SJCRH30 (cell line): ENCODE measurements around the gene FES. TPM values are rescaled to one million over a fixed set of nuclear protein-coding genes. Genes with fewer than 3 reads are reported as not detected.
A peak's percentile ranks its signal among the peaks of the same experiment; 100 is the strongest.
"Not testable (repeated sequence)": the region's sequence is repeated elsewhere in the genome, so short reads cannot be mapped to it uniquely, and the experiment has no call there.

Source experiments
- DNase-seq, 2 experiments: peaks; one replicate each; pipeline ENCODE4 v3.0.0-alpha.2; 2015 to 2020
- H3K27ac ChIP-seq: fragments of 250-450 bp; sonication (Bioruptor Pico); 2 replicates; pipeline ENCODE4 v1.5.1; 2020; ENCODE audit warnings: mild to moderate bottlenecking, moderate library complexity
- H3K27me3 ChIP-seq: fragments of 250-450 bp; sonication (Bioruptor Pico); 2 replicates; pipeline ENCODE4 v1.5.1; 2020; ENCODE audit warnings: mild to moderate bottlenecking, moderate library complexity
- H3K36me3 ChIP-seq: fragments of 250-450 bp; sonication (Bioruptor Pico); 2 replicates; pipeline ENCODE4 v1.5.1; 2020; ENCODE audit warnings: mild to moderate bottlenecking, moderate library complexity
- H3K4me1 ChIP-seq: fragments of 250-450 bp; sonication (Bioruptor Pico); 2 replicates; pipeline ENCODE4 v1.5.1; 2020; ENCODE audit warnings: mild to moderate bottlenecking, moderate library complexity
- H3K4me3 ChIP-seq: fragments of 250-450 bp; sonication (Bioruptor Pico); 2 replicates; pipeline ENCODE4 v1.5.1; 2020; ENCODE audit warnings: mild to moderate bottlenecking, moderate library complexity
- H3K9me3 ChIP-seq: fragments of 250-450 bp; sonication (Bioruptor Pico); replicated peaks from 2 replicates; pipeline ENCODE4 v1.5.1; 2020; ENCODE audit warnings: mild to moderate bottlenecking, moderate library complexity
- total RNA-seq: library from RNA; depleted of rRNA; stranded (reverse); fragments of >200 nt; shearing (Covaris generic); gene quantifications from 2 replicates; pipeline ENCODE4 v1.2.3, GENCODE V29; 2014; rRNA removed

FES gene
- 0.25 and 1.1 TPM in 2 replicates for total RNA-seq

DNA sequence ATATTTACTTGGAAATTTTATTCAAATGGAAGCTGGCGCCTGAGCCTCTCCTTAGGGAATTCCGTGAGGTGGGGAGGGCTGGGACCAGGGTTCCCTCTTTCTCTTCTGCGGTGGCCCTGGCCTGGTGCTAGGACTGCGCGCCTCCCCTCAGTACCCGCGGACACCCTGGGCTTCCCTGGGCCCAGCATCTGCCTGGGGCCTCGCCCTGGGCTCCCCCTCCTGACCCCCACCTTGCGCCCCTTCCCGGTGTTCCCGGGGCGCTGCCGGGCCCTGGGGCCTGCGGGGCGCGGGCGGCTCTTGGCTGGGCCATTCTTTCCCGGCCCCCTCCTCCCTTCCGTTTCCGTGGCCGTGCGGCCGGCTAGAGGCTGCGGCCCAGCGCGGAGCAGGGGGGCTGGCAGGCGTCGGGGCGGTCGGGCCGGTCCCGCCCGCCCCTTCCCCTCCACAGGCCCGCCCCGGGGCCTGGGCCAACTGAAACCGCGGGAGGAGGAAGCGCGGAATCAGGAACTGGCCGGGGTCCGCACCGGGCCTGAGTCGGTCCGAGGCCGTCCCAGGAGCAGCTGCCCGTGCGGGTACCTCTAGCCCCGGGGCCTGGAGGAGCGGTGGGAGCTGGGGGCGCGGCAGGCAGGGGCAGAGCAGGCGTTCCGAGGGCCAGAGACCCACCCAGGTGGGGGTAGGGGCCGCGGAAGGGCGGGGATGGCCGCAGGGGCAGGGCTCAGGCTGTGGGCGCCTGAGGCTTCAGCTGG is at the start of gene FES:
TSS of gene FES (plus strand) at position 529 of the 743 bp plus-strand sequence. CDS start 542 bp downstream, outside the sequence.
- H3K27me3 ChIP-seq = no peaks in the 10 kb centered on the region
- DNase-seq = no peak
- H3K4me1 ChIP-seq = no peaks in the 10 kb centered on the region
- no peak within 1 kb of the TSS for H3K4me3 ChIP-seq
- no peak within 1 kb of the TSS for H3K27ac ChIP-seq
- H3K36me3 ChIP-seq = no peaks in the 10 kb centered on the region; the same call in 1 of the 2 replicates
- no peaks in the 10 kb centered on the region for H3K9me3 ChIP-seq

DNA sequence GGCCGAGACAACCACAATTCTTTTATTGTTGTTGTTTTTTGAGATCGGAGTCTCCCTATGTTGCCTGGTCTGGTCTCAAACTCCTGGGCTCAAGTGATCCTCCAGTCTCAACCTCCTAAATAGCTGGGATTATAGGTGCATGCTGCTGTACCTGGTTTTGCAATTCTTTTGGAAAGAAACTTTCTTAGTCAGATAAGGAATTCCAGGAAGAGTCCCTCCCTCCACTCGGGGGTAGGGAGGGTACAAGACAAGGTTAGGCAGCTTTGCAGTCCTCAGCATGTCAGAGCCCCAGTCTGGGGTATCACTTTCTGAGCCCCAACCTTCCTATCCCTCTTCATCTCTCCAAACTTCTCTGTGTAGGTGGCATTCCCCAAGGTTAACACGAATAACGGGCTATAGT is 49.7 kb upstream of the FES start:
- no peaks in the 10 kb centered on the region; the same call in 1 of the 2 replicates for H3K27me3 ChIP-seq
- H3K9me3 ChIP-seq = no peaks in the 10 kb centered on the region
- no peak overlapping the region for H3K27ac ChIP-seq
- DNase-seq = no peak
- no peak overlapping the region for H3K4me3 ChIP-seq
- H3K36me3 ChIP-seq = no peaks in the 10 kb centered on the region
- peaks cover 14% of the 10 kb centered on the region for H3K4me1 ChIP-seq

DNA sequence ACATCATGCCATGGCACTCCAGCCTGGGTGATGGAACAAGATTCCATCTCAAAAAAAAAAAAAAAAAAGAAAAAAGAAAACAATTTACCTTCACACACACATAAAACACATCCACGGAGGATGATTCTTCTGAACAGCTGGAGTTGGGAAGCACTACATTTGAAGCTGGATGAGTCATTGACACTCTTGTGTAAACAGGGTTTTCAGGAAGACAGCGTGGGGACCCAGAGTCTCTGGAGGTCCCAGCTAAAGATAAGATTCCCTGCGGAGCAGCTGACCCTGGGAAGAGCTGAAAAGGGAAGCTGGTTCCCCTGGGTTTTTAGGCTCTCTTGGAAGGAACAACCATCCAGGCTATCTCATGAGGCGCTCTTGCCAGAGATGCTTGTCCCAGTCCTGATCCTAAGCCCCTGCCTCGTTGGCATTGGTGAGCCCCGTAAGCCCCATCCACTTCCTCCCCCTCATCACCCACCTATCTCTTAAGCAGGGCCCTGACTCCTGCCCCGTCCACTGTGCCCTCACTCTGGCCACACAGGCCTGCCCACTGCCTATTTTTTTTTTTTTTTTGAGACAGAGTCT is 47.9 kb upstream of the FES start:
- peak; percentile 82 to 92 for DNase-seq
- no peaks in the 10 kb centered on the region for H3K9me3 ChIP-seq
- peaks cover 14% of the 10 kb centered on the region for H3K4me1 ChIP-seq
- no peaks in the 10 kb centered on the region; the same call in 1 of the 2 replicates for H3K27me3 ChIP-seq
- H3K36me3 ChIP-seq = no peaks in the 10 kb centered on the region
- no peak overlapping the region for H3K4me3 ChIP-seq
- peak overlapping the region; percentile 15 for H3K27ac ChIP-seq

DNA sequence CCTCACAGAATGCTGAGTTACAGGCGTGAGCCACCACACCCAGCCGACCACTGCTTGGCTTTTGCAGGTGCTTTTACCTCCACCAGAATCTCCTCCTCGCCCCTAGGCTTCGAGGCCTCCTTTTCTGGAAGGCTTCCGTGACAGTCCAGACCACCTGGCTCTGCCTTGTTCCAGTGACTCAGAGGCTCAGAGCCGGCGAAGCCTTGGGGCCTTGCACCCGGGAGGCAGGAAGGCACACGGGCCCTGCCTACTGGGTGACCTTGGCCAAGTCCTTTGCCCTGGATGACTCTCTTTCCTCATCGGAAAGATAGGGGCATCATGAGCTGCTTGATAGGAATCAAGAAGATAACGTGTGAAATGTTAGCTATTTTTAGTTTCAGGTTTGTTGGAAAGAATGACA is 47.2 kb upstream of the FES start:
- no peaks in the 10 kb centered on the region for H3K9me3 ChIP-seq
- H3K27me3 ChIP-seq = no peaks in the 10 kb centered on the region; the same call in 1 of the 2 replicates
- H3K4me3 ChIP-seq = no peak overlapping the region
- no peak overlapping the region for H3K27ac ChIP-seq
- peaks cover 14% of the 10 kb centered on the region for H3K4me1 ChIP-seq
- no peak for DNase-seq
- no peaks in the 10 kb centered on the region for H3K36me3 ChIP-seq

DNA sequence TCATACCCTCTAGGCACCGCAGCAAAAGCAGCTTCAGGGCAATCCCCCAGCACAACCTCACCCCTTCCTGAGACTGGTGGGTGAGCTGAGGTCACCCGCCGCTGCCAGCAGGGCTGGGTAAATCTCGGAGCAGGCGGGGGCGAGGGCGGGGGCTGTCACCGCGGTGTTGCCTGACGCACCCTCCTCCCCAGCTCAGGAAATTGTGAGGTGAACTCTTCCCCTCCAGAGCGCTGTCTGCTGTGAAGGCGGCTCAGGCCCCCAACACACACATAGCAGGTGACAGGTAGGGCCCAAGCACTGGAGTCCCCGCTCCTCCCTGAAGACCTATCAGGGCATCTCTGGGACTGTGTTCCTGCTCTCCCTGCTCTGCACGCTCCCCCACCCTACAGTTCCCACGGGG is 46.2 kb upstream of the FES start:
- Histone ChIP-seq H3K36me3 (no peaks in the 10 kb centered on the region), H3K27ac (no peak overlapping the region), H3K9me3 (no peaks in the 10 kb centered on the region), H3K4me1 (peaks cover 14% of the 10 kb centered on the region), H3K27me3 (no peaks in the 10 kb centered on the region; the same call in 1 of the 2 replicates), H3K4me3 (no peak overlapping the region)
- DNase-seq = no peak

DNA sequence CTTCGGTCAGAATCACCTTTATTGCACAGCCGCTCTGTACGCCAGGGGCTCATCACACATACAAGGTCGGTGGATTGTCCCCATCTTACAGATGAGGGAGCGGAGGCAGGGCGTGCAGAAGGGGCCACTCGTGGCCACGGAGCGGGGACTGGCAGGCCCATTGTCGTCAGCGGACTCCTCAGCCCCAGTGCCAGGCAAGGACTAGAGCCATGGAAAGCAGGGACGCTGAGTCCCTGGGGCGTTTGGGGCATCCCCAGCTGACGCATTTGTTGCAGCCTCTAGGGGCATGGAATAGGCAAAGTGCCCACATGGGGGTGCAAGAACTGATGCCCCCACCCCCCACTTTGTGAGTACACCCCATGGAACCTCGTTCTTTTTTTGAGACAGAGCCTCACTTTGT is 45.8 kb upstream of the FES start:
- Histone ChIP-seq H3K4me3 (no peak overlapping the region), H3K27ac (no peak overlapping the region), H3K9me3 (no peaks in the 10 kb centered on the region), H3K36me3 (no peaks in the 10 kb centered on the region), H3K4me1 (peaks cover 14% of the 10 kb centered on the region), H3K27me3 (no peaks in the 10 kb centered on the region; the same call in 1 of the 2 replicates)
- no peak for DNase-seq

DNA sequence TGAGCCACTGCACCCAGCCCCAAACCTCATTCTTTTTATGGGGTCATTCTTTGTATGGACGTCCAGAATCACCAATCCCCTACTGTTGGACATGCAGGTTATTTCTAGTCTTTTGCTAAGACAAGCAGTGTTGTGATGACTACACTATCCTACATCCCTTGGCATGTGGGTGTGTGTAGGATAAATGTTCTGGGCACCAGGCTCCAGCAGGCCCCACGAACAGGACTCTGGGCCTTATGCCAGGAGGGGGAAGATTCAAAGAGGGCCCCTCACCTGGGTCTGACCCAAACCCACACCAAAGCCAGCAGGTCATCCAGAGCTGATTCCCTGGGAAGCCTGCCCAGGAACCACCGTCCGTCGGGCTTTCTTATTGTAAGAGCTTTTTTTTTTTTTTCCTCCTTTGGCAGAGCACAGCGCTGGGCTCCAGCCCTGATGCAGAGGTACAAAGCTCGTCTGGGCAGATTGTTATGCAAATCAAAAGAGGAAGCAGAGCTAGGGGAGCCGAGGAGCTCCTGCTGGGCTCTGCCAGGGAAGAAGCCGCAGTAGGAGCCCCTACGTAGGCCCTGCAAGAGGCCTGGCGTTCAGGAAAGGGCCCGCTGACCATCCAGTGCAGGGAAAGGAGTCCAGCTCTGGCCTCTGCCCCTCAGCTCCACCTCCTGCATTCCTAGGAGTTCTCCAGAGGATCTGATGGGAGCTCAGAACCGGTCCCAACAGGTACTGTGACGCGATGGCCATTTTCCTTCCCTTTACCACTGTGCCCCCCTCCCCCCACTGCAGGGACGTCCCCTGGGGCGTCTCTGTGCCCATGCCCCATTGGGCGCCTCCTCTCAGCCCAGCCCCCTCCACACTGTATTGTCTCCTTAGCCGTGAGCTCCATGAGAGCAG is 44.9 kb upstream of the FES start:
- no peak overlapping the region for H3K27ac ChIP-seq
- no peak for DNase-seq

DNA sequence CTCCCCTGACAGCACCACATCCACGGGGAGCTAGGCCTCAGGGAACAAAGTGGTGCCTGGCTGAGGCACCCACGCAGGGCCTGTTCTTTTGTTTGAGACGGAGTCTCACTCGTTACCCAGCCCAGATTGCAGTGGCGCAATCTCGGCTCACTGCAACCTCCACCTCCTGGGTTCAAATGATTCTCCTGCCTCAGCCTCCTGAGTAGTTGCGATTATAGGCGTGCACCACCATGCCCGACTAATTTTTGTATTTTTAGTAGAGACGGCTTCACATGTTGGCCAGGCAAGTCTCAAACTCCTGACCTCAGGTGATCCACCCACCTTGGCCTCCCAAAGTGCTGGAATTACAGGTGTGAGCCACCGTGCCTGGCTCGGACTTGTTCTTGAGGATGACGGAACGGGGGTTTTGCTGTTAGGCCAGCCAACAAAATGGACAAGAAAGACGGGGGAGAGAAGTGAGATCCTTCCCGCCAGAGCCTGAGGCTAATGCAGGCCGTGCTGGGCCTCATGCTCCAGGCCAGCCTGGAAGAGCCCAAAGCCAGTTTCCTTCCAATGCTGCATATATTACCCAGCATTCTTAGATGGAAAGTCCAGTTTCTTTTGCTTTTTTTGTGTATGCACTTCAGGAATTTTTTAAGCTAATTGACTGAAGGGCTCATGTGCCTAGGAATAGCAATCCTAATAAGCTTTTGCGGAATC is 44.0 kb upstream of the FES start:
- Histone ChIP-seq H3K27ac (no peak overlapping the region), H3K4me1 (peaks cover 20% of the 10 kb centered on the region), H3K27me3 (no peaks in the 10 kb centered on the region), H3K36me3 (no peaks in the 10 kb centered on the region), H3K4me3 (no peak overlapping the region), H3K9me3 (no peaks in the 10 kb centered on the region)
- no peak for DNase-seq

More for the DNA sequence above, 44.9 kb upstream of the FES start:
- no peaks in the 10 kb centered on the region; the same call in 1 of the 2 replicates for H3K27me3 ChIP-seq
- H3K4me3 ChIP-seq = no peak overlapping the region
- no peaks in the 10 kb centered on the region for H3K36me3 ChIP-seq
- peaks cover 14% of the 10 kb centered on the region for H3K4me1 ChIP-seq
- H3K9me3 ChIP-seq = no peaks in the 10 kb centered on the region

DNA sequence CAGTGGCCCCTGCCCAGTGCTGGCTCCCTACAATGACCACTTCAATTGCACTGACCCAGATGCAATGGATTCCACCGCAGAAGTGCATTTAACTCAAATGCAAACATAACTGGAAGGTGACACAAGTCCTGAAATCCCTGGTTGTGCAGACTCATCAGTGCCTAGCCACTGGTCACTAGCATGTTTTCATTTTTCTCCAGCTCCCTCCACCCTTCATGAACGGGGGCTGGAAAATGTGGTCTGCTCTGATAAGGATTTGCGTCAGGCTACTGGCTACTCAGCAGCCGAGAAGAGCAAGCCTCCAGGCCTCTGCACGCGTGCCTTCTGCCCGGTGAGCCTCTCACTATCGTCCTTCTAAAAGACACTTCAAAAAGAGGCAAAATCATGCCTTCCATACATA is 43.4 kb upstream of the FES start:
- no peak overlapping the region for H3K4me3 ChIP-seq
- no peaks in the 10 kb centered on the region for H3K36me3 ChIP-seq
- H3K27ac ChIP-seq = no peak overlapping the region
- no peaks in the 10 kb centered on the region for H3K9me3 ChIP-seq
- peaks cover 20% of the 10 kb centered on the region for H3K4me1 ChIP-seq
- H3K27me3 ChIP-seq = no peaks in the 10 kb centered on the region
- DNase-seq = no peak

DNA sequence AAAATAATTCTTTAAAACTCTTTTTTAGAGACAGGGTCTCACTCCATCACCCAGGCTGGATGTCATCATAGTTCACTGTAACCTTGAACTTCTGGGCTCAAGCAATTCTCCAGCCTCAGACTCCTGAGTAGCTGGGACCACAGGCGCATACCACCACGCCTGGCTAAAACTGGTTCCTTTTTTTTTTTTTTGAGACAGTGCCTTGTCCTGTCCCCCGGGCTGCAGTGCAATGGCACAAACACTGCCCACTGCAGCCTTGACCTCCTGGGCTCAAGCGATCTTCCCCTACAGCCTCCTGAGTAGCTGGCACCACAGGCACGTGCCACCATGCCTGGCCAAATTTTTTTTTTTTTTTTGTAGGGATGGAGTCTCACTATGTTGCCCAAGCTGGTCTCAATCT is 39.6 kb upstream of the FES start:
- Histone ChIP-seq H3K27me3 (no peaks in the 10 kb centered on the region), H3K9me3 (no peaks in the 10 kb centered on the region), H3K4me1 (peaks cover 10% of the 10 kb centered on the region; the same call in 1 of the 2 replicates), H3K27ac (no peak overlapping the region), H3K36me3 (no peaks in the 10 kb centered on the region), H3K4me3 (no peak overlapping the region)
- DNase-seq = no peak

DNA sequence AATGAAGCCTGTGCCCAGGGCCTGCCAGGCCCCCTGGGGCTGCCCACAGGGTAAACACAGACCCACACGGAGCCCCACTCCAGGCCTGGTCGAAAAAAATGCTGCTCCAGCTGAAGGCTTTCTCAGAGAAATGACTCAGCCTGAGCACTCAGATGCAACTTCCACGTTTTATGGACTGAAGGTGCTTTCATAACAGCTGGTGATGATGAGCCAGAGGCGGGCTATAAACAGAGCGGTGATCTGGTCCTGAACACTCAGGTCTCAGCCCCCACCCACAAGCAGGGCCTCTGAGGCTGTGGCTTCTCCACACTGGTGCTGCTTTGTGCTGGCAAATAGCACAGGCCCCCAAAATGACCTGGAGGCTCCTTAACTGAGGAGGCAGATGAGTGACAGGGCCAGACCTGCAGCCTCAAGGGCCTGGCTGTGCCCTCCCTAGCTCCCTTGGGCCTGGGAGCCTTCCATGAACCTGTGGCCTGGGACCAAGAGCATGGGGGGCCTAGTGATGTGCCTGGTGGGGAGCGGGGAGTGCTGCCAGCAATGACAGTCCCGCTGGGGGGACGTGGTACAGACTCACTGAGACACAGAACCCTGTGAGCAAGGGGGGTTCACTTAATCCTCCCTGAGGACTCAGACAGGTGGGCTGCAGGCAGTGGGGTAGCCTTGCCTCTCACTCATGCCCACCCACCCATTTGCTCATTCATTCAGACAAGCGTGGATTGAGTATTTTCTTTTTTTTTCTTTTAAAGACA is 38.9 kb upstream of the FES start:
- H3K4me3 ChIP-seq = no peak overlapping the region
- DNase-seq = peak; percentile 68 to 78
- H3K9me3 ChIP-seq = no peaks in the 10 kb centered on the region
- H3K27ac ChIP-seq = no peak overlapping the region
- H3K4me1 ChIP-seq = peaks cover 10% of the 10 kb centered on the region; the same call in 1 of the 2 replicates
- no peaks in the 10 kb centered on the region for H3K27me3 ChIP-seq
- H3K36me3 ChIP-seq = no peaks in the 10 kb centered on the region

DNA sequence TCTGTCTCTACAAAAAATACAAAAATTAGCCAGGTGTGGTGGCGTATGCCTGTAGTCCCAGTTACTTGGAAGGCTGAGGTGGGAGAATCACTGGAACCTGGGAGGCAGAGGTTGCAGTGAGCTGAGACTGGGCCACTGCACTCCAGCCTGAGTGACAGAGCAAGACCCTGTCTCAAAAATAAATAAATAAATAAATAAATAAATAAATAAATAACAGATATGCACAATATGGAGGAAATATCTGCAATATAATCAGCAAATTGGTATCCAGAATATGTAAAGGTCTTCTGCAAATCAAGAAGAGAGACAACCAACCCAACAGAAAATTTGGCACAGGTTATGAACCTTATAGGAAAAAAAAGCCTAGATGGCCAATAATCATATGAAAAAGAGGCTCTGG is 34.9 kb upstream of the FES start:
- not testable (repeated sequence) for H3K27me3 ChIP-seq, DNase-seq, H3K36me3 ChIP-seq, H3K27ac ChIP-seq, H3K4me3 ChIP-seq, H3K4me1 ChIP-seq, H3K9me3 ChIP-seq

DNA sequence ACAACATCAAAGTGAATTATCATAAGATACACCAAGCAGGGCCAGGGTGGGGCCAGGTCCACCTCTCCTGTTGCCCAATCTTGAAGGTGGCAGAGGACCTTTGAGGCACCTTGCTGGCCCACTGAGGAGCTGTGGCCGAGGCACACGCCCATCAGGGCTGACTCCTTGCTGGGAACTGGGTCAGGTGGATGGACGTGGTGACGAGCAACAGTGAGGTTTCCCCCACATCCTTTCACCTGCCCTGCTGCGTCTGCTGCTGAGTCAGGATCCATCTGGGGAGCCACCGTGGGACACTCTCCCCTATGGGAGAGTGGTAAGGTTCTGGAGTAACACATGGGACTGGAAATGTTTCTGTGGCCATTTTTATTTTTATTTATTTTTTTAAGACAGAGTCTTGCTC is 33.2 kb upstream of the FES start:
- H3K27ac ChIP-seq = no peak overlapping the region
- H3K4me3 ChIP-seq = no peak overlapping the region
- H3K9me3 ChIP-seq = no peaks in the 10 kb centered on the region
- no peaks in the 10 kb centered on the region for H3K36me3 ChIP-seq
- H3K27me3 ChIP-seq = no peaks in the 10 kb centered on the region; the same call in 1 of the 2 replicates
- DNase-seq = no peak
- H3K4me1 ChIP-seq = no peaks in the 10 kb centered on the region

DNA sequence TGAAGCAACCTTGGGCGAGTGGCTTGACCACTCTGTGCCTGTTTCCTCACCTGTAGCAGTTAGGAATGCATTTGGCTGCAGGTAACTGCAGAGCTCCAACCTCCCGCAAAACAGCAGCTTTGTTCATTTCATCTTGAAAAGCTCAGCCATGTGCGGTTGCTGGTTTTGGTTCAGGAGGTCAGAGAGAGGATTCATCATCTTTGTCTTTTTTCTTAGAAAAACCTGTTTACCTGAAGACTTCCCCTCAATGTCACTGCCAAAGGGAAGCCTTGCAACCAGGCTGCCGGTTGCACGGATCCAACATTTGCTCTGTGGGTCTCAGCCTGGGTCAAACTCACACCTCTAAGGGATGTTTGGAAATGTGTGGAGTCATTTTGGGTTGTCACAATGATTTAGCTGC is 32.4 kb upstream of the FES start:
- Histone ChIP-seq H3K36me3 (no peaks in the 10 kb centered on the region), H3K4me1 (no peaks in the 10 kb centered on the region), H3K9me3 (no peaks in the 10 kb centered on the region), H3K27ac (no peak overlapping the region), H3K27me3 (no peaks in the 10 kb centered on the region; the same call in 1 of the 2 replicates), H3K4me3 (no peak overlapping the region)
- DNase-seq = no peak
